Stimulated activated CD4-positive, alpha-beta T cell treated with anti-CD3 and anti-CD28 coated beads, Interleukin-4, amount 100 ng/mL, for 24 hours (primary cell): ENCODE measurements around the gene ROCK2.

Source experiments
- DNase-seq: peaks from one replicate; pipeline ENCODE4 v3.0.0-alpha.2; 2020

Gene ROCK2

GRCh38 chr2:11224887-11225286, 119.5 kb downstream of the ROCK2 start:
- DNase-seq, result no peak

- DNase-seq, result no peak
Measured at GRCh38 chr2:11222845-11223244, 121.6 kb downstream of the ROCK2 start.

- no peak for DNase-seq
Measured at GRCh38 chr2:11220445-11220844, 124.0 kb downstream of the ROCK2 start.

- DNase-seq, result no peak
Measured at GRCh38 chr2:11215407-11215806, 129.0 kb downstream of the ROCK2 start.

GRCh38 chr2:11214770-11215169, 129.7 kb downstream of the ROCK2 start:
- no peak for DNase-seq

GRCh38 chr2:11213975-11214374, 130.5 kb downstream of the ROCK2 start:
- DNase-seq, result no peak

GRCh38 chr2:11213090-11213638, 131.3 kb downstream of the ROCK2 start:
- no peak for DNase-seq

- no peak for DNase-seq
Measured at GRCh38 chr2:11212645-11213044, 131.8 kb downstream of the ROCK2 start.

GRCh38 chr2:11208083-11208482, 136.4 kb downstream of the ROCK2 start:
- DNase-seq, result no peak

- DNase-seq, result no peak
Measured at GRCh38 chr2:11203480-11203879, 141.0 kb downstream of the ROCK2 start.

GRCh38 chr2:11201969-11202368, 142.5 kb downstream of the ROCK2 start:
- DNase-seq, result no peak

GRCh38 chr2:11200651-11201050, 143.8 kb downstream of the ROCK2 start:
- DNase-seq, result no peak

- DNase-seq, result no peak
Measured at GRCh38 chr2:11196246-11196645, 148.2 kb downstream of the ROCK2 start.

- DNase-seq, result no peak
Measured at GRCh38 chr2:11187731-11188130, 156.7 kb downstream of the ROCK2 start.

GRCh38 chr2:11187083-11187619, 157.3 kb downstream of the ROCK2 start:
- DNase-seq, result no peak

GRCh38 chr2:11186145-11186544, 158.3 kb downstream of the ROCK2 start:
- DNase-seq, result no peak

GRCh38 chr2:11182951-11183350, 161.5 kb downstream of the ROCK2 start:
- DNase-seq, result no peak

GRCh38 chr2:11180653-11181052, 163.8 kb downstream of the ROCK2 start:
- DNase-seq, result no peak

- DNase-seq, result no peak
Measured at GRCh38 chr2:11179899-11180298, 164.5 kb downstream of the ROCK2 start.

- DNase-seq, result no peak
Measured at GRCh38 chr2:11179196-11179595, 165.2 kb downstream of the ROCK2 start.

- no peak for DNase-seq
Measured at GRCh38 chr2:11177871-11178690, 166.4 kb downstream of the ROCK2 start.

- DNase-seq, result no peak
Measured at GRCh38 chr2:11175293-11175795, 169.1 kb downstream of the ROCK2 start.

GRCh38 chr2:11174222-11174621, 170.2 kb downstream of the ROCK2 start:
- DNase-seq, result no peak

- no peak for DNase-seq
Measured at GRCh38 chr2:11169333-11169732, 175.1 kb downstream of the ROCK2 start.
